ENCODE data around the gene RGS10.

DNA sequence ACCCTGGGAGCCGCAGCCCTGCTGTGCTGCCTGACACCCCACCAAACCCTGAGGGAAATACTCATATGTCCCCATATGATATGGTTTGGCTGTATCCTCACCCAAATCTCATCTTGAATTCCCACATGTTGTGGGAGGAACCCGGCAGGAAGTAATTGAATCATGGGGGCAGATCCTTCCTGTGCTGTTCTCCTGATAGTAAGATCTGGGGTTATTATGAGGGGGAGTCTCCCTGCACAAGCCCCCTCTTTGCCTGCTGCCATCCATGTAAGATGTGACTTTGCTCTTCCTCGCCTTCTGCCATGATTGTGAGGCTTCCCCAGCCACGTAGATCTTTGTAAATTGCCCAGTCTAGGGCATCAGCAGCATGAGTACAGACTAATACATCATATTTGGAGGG lies 68.7 kb downstream of the RGS10 start:
- TF ChIP-seq POLR2A (IDR thresholded peaks at IDR 0.05), result no peak
- TF ChIP-seq, protein P1, sequence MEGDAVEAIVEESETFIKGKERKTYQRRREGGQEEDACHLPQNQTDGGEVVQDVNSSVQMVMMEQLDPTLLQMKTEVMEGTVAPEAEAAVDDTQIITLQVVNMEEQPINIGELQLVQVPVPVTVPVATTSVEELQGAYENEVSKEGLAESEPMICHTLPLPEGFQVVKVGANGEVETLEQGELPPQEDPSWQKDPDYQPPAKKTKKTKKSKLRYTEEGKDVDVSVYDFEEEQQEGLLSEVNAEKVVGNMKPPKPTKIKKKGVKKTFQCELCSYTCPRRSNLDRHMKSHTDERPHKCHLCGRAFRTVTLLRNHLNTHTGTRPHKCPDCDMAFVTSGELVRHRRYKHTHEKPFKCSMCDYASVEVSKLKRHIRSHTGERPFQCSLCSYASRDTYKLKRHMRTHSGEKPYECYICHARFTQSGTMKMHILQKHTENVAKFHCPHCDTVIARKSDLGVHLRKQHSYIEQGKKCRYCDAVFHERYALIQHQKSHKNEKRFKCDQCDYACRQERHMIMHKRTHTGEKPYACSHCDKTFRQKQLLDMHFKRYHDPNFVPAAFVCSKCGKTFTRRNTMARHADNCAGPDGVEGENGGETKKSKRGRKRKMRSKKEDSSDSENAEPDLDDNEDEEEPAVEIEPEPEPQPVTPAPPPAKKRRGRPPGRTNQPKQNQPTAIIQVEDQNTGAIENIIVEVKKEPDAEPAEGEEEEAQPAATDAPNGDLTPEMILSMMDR (IDR thresholded peaks at IDR 0.05), result no peak
